ENCODE data around the gene GPR84. TPM values are rescaled to one million over a fixed set of nuclear protein-coding genes. Genes with fewer than 3 reads are reported as not detected.

The GPR84 gene
- total and polyA plus RNA-seq, 9 of the 15 experiments (the other 6 are each of a cell fraction or from before 2014, with no cell fraction given), result 0.07 to 0.18 (median 0.11) TPM; not detected in 5

DNA sequence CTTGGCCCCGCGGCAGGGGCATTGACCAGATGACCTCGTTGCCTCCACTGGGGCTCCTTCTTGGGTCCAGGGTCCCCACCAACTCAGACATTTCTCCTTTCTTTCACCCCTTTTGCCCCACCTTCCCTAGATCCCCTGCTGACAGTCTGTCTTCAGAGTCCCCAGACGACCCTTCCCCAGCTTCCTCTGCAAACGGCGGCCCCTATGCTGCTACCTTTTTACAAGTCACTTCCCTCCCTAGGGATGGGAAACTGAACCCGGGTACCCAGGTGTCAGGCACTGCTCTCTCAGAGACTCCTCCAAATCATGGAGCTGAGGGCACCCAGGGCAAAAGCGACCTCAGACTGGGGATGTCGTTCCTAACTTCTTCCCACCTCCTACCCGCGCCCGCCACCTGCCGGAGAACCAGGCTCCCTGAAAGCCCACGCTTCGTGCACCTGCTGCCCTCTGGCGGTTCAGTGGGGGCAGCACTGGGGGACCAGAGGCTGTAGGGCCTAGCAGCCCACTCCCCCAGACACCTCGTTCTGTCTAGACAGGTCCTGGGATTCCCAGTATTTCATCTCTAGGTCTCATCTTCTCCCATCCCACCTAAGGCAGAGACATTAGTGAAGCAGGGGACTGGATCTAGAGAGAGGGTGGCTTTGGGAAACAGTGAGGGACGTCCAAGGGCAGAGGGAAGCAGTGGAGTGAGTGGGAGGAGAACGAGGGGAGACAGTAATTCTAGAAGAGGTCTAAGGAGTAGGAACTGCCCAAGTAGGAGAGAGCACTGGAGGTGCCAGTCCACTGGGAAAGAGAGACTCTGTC is 15.3 kb upstream of the GPR84 start (continued):
- no peak; the same call in 1 of the 2 replicates for TF ChIP-seq MGA (IDR thresholded peaks at IDR 0.05)
- no peak for TF ChIP-seq HDAC2 (IDR thresholded peaks at IDR 0.05)
- TF ChIP-seq ILK (tag; IDR thresholded peaks at IDR 0.05; ENCODE audit: borderline replicate concordance, low read depth), result no peak
- TF ChIP-seq SAFB (IDR thresholded peaks at IDR 0.05; ENCODE audit: borderline replicate concordance, low read depth, low read length), result no peak
- no peak for TF ChIP-seq ETV5 (CRISPR knock-in tag; IDR thresholded peaks at IDR 0.05; ENCODE audit: low read depth)
- no peak for TF ChIP-seq YBX1 (IDR thresholded peaks at IDR 0.05)
- TF ChIP-seq KLF10 (CRISPR knock-in tag; IDR thresholded peaks at IDR 0.05), result no peak
- no peak for TF ChIP-seq SAP30 (IDR thresholded peaks at IDR 0.05; ENCODE audit: borderline replicate concordance, insufficient read depth, low read depth, low read length, poor library complexity, severe bottlenecking)
- TF ChIP-seq CEBPZ (IDR thresholded peaks at IDR 0.05; ENCODE audit: borderline replicate concordance, low read depth, low read length), result no peak
- TF ChIP-seq PTBP1 (IDR thresholded peaks at IDR 0.05; ENCODE audit: low read depth, low read length), result no peak

Data from K562 (cell line).